AG08395 (cell line): ENCODE data around the gene LZTS3.
A peak's percentile ranks its signal among the peaks of the same experiment; 100 is the strongest.
"Not testable (repeated sequence)": the region's sequence is repeated elsewhere in the genome, so short reads cannot be mapped to it uniquely, and the experiment has no call there.

Experiments
- DNase-seq: peaks from one replicate; pipeline ENCODE4 v3.0.0; 2012; ENCODE audit warnings: mixed read lengths, low spot score

The LZTS3 gene

GRCh38 chr20:3166913-3167342, 6.4 kb downstream of the LZTS3 start:
- DNase-seq: no peak

DNA sequence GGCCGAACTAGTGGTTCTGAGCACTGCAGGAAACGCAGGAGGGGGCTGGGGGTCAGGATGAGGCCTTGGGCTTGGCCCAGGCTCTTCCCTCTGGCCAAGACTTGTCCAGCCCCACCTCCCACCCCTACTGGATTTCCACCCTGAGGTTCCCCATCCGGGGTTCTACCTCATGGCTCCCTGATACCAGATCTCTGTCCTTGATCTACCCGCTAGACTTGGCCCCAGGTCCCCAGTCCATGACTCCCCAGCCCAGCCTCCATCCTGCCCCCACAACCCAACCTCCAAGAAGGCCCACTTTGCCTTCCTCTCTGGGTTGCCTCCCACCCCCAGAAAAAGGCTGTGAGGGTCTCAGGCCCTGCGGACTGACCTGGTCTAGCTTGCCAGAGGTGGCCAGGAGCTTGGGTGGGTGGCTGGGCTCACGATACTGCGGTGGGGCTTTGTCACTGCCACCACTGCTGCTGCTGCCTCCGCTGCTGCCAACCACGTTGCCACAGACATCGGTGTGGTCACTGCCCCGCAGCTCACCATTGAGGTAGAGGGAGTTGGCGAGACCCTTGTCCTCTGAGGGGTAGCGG, 6.9 kb downstream of the LZTS3 start:
- DNase-seq: no peak

DNA sequence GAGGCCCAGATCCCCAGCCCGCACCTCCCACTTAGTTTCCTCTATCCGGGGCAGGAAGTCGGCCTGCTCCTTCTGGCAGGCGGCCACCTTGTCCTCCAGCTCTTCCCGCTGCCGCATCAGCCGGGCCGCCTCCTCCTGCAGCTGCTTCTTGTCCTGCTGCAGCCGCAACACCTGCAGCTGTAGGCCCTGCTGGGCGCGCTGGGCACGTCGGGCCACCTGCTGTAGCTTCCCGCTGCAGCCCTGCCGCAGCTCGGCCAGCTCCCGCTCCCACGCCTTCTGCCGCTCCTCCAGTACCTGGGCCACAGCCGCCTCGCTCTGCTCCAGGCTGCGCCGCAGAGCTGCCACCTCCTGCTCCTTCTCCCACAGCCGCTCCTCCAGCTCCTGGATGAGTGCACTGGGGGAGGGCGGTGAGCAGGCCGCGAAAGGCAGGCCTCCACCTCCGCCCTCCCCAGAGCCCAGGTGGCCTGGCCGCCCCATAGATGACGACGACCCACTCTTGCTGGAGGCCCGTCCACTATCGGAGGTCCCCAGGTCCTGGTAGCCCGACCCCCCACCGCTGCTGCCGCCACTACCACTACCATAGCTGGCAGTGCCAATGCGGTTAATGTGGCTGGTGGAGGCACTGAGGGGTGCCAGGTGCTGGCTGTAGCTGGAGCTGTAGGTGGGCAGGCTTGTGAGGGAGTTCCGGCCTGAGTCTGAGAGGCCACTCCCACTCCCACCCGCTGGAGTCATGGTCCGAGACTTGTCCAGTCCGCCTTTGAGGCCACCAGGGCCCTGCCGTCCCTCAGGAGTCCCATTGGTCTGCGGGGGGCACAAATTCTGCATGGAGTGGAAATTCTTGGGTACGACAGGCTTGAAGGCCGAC, 7.6 kb downstream of the LZTS3 start:
- peak; percentile 52 for DNase-seq

- DNase-seq: no peak
These were observed 8.5 kb downstream of the LZTS3 start for GRCh38 chr20:3164763-3165410.

- DNase-seq: no peak
These were observed 9.1 kb downstream of the LZTS3 start for GRCh38 chr20:3164043-3164762.

DNA sequence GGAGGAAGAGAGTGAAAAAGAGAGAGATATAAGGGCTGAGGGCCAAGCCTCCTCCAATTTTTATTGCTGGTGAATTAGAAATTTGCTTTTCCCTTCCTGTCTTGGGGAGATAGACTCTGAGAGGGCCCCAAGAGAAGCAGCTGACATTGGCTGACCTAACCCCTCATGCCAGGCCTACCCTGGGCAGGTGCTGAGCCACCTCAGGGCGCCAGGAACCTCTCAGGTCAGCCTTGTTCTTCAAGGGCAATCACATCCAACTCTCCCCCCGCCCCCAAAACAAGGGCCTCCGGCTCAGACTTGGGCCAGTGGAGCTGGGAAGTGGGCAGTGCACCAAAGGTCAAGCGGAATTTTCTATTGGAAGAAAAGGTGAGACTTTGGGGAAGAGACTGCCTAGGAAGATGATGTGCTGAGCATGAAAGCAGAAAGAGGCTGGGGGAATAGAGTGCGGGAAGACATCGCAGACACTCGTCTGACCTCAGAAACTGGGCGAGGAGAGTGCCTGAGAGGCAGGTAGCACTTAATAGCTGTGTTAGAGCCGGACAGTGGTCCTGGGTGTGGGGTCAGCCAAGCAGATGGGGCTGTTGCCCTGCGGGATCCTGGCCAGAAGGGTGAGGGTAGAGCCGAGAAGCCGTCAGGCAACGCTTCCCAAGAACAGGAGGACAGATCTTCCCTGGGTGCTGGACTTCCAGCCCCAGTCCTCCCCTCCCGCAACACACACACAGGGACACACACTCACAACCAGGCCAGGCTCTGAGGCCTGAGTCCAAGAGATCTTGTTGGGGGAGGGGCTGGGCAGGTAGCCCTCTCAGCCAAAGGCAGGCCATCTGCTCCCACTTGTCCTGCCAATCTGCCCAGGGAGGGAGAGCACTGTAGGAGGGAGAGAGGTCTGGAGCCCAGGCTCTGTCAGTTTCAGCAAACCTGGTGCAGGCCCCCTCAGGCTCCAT, 10.0 kb downstream of the LZTS3 start:
- no peak for DNase-seq

DNA sequence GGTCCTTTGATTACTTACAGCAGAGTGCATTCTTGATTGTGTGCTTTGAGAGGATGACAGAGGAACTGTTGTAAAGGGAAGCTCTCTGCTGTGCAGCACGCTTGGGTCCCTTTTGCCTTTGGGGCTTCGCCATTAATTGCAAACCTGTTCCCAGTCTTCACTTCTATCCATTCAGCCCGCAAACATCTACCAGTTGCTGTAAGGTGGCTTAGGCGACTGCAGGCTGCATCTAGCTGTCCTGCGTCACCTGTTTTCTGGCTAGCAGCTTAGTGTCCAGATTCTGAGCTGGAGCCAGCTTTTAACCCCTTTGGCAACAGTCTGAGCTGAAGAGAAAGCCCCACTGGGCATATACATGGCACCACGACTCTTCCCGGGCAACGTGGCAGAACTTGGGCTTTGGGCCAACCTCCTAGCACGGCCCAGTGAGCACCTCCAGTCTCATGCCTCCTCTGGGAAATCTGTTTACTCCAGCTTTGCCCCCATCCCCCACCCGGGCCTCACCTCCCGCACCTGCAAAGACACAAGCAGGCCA, 11.2 kb downstream of the LZTS3 start:
- DNase-seq: no peak

GRCh38 chr20:3161316-3162079, 11.9 kb downstream of the LZTS3 start:
- no peak for DNase-seq

DNA sequence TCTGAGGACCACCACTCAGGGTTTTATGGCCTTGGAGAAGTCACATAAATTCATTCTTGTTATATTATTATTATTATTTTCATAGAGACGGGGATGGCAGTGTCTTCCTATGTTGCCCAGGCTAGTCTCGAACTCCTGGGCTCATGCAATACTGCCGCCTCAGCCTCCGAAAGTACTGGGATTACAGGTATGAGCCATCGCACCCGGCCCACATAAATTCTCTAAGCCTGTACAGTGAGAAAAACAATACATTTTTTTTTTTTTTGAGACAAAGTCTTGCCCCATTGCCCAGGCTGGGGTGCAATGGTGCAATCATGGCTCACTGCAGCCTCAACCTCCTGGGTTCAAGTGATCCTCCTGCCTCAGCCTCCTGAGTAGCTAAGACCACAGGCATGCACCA, 12.9 kb downstream of the LZTS3 start:
- DNase-seq: no peak

- DNase-seq: peak; percentile 29
These were observed 14.3 kb downstream of the LZTS3 start for GRCh38 chr20:3158968-3159431.

- DNase-seq: no peak
These were observed 15.5 kb downstream of the LZTS3 start for GRCh38 chr20:3157817-3158216.

- DNase-seq: no peak
These were observed 16.3 kb downstream of the LZTS3 start for GRCh38 chr20:3156811-3157619.

DNA sequence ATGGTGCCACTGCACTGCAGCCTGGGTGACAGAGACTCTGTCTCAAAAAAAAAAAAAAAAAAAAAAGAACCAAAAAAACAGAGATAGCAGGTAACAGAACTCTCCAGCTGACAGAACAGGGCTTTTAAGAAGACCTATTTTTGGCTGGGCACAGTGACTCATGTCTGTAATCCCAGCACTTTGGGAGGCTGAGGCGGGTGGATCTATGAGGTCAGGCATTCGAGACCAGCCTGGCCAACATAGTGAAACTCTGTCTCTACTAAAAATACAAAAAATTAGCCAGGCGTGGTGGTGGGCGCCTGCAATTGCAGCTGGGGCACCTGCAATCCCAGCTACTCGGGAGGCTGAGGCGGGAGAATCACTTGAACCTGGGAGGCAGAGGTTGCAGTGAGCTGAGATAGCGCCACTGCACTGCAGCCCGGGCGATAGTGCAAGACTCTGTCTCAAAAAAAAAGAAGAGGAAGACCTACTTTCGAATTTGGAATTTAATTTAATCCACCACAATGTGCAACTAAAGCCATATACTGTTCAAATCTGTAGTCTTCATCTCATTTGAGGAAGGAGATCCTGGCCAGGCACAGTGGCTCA, 21.2 kb downstream of the LZTS3 start:
- not testable (repeated sequence) for DNase-seq

DNA sequence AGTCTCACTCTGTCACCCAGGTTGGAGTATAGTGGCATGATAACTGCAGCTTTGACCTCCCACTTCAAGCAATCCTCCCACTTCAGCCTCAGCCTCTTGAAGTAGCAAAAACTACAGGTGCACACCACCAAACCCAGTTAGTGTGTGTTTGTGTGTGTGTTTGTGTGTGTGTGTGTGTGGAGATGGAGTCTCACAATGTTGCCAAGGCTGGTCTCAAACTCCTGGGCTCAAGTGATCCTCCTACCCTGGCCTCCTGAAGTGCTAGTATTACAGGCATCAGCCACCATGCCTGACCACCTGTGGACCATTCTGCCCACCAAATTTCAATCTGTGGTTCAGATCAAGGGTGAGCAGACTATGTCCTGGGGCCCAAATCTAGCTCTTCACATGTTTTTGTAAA, 22.4 kb downstream of the LZTS3 start:
- no peak for DNase-seq

DNA sequence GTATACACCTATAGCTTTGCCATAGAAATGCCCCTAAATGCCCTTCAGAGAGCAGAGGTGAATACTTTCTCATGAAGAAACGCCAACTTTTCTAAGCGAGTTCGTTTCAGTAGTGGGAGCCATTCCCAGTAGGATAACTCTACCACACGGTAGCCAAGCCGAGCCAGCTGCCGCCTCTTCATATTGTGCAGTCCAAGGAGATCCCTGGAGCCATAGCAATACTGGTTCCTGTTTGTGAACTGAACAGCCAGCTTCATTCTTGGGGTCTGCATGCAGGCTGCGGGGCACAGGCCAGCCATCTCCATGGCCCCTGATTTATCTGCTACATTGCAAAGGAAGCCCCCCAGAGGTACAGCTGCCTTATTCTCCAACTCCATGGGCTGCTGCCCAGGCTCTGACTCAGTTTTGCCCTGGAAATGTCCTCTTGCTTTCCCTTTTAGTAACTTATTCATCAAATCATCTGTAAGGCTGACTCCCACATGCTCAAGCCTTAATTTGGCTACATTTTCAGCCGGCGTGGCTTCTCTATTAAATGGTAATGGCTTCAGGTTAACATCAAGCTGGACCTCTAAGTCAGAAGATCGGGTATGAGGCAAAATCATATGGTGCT, 26.5 kb downstream of the LZTS3 start:
- DNase-seq: no peak

GRCh38 chr20:3141757-3142156, 31.6 kb downstream of the LZTS3 start:
- DNase-seq: no peak

- no peak for DNase-seq
These were observed 35.9 kb downstream of the LZTS3 start for GRCh38 chr20:3137492-3137891.

GRCh38 chr20:3135507-3136070, 37.8 kb downstream of the LZTS3 start:
- no peak for DNase-seq
